GM21367 (cell line): ENCODE data around the gene KLF4.

Experiments used
- ATAC-seq: cut with Tn5 transposase; IDR thresholded peaks from one replicate; pipeline ENCODE4 v1.9.1; 2021; ENCODE audit not compliant: unreplicated experiment

Gene KLF4

GRCh38 chr9:107455425-107456135 lies 34.0 kb downstream of the KLF4 start:
- no peak for ATAC-seq

- no peak for ATAC-seq
Observed at GRCh38 chr9:107453479-107453878, 36.1 kb downstream of the KLF4 start.

GRCh38 chr9:107447834-107448233 lies 41.7 kb downstream of the KLF4 start:
- ATAC-seq: no peak

GRCh38 chr9:107447081-107447480 lies 42.5 kb downstream of the KLF4 start:
- ATAC-seq: no peak

- ATAC-seq: no peak
Observed at GRCh38 chr9:107446491-107446890, 43.1 kb downstream of the KLF4 start.

GRCh38 chr9:107443786-107444185 lies 45.8 kb downstream of the KLF4 start:
- no peak for ATAC-seq

- no peak for ATAC-seq
Observed at GRCh38 chr9:107439991-107440456, 49.5 kb downstream of the KLF4 start.

- ATAC-seq: no peak
Observed at GRCh38 chr9:107438211-107439031, 51.1 kb downstream of the KLF4 start.

- ATAC-seq: no peak
Observed at GRCh38 chr9:107437716-107438115, 51.9 kb downstream of the KLF4 start.

GRCh38 chr9:107435415-107435814 lies 54.2 kb downstream of the KLF4 start:
- no peak for ATAC-seq
